SK-N-SH treated with all-trans-retinoic acid at 6 μM for 48 hours (cell line): ENCODE data around the gene CHRNA4.

ENCODE experiments used
- ATAC-seq: fragments of 200-7000 bp; cut with Tn5 transposase; 3 replicates; pipeline ENCODE4 v1.9.1; 2020; ENCODE audit warnings: mild to moderate bottlenecking, moderate library complexity
- ARNTL ChIP-seq: fragments of 450-650 bp; formaldehyde crosslinking; IDR thresholded peaks from 2 replicates; pipeline ENCODE4 v1.5.0; 2020; ENCODE audit warnings: low read depth, mild to moderate bottlenecking, moderate library complexity, borderline replicate concordance
- BACH2 ChIP-seq: fragments of 250-450 bp; sonication (Bioruptor Pico); IDR thresholded peaks from 2 replicates; pipeline ENCODE4 v1.9.0; 2021; ENCODE audit warnings: mild to moderate bottlenecking, borderline replicate concordance
- CSRNP3 ChIP-seq: fragments of 250-450 bp; sonication (Bioruptor Pico); IDR thresholded peaks from 2 replicates; pipeline ENCODE4 v1.5.1; 2021; ENCODE audit warnings: mild to moderate bottlenecking, moderate library complexity
- ESRRG ChIP-seq: fragments of 250-450 bp; sonication (Bioruptor Pico); IDR thresholded peaks from 2 replicates; pipeline ENCODE4 v1.6.1; 2021; ENCODE audit warnings: mild to moderate bottlenecking
- GLIS3 ChIP-seq: fragments of 250-450 bp; sonication (Bioruptor Pico); IDR thresholded peaks from 2 replicates; pipeline ENCODE4 v1.5.0; 2020; ENCODE audit warnings: mild to moderate bottlenecking, moderate library complexity
- OSR1 ChIP-seq: fragments of 250-450 bp; sonication (Bioruptor Pico); IDR thresholded peaks from 2 replicates; pipeline ENCODE4 v1.8.0; 2022; ENCODE audit warnings: moderate library complexity, mild to moderate bottlenecking, inconsistent platforms
- PATZ1 ChIP-seq: fragments of 250-450 bp; sonication (Bioruptor Pico); IDR thresholded peaks from 2 replicates; pipeline ENCODE4 v1.8.0; 2020; ENCODE audit warnings: mild to moderate bottlenecking, moderate library complexity, borderline replicate concordance
- POU6F1 ChIP-seq: fragments of 250-450 bp; sonication (Bioruptor Pico); IDR thresholded peaks from 2 replicates; pipeline ENCODE4 v1.8.0; 2021; ENCODE audit warnings: low read depth, mild to moderate bottlenecking, moderate library complexity, borderline replicate concordance
- PPARA ChIP-seq: fragments of 250-450 bp; sonication (Bioruptor Pico); IDR thresholded peaks from 2 replicates; pipeline ENCODE4 v1.5.0; 2020; ENCODE audit warnings: mild to moderate bottlenecking, borderline replicate concordance
- RARB ChIP-seq: fragments of 250-450 bp; sonication (Bioruptor Pico); IDR thresholded peaks from 2 replicates; pipeline ENCODE4 v1.8.0; 2021; ENCODE audit warnings: mild to moderate bottlenecking, moderate library complexity
- SNAI2 ChIP-seq: fragments of 250-450 bp; sonication (Bioruptor Pico); IDR thresholded peaks from 2 replicates; pipeline ENCODE4 v1.5.0; 2020; ENCODE audit warnings: mild to moderate bottlenecking, moderate library complexity
- TCF4 ChIP-seq: fragments of 250-450 bp; sonication (Bioruptor Pico); IDR thresholded peaks from 2 replicates; pipeline ENCODE4 v1.8.0; 2021; ENCODE audit warnings: mild to moderate bottlenecking, moderate library complexity, borderline replicate concordance
- TOX ChIP-seq: fragments of 250-450 bp; sonication (Bioruptor Pico); IDR thresholded peaks from 2 replicates; pipeline ENCODE4 v1.8.0; 2021; ENCODE audit warnings: mild to moderate bottlenecking, moderate library complexity, borderline replicate concordance
- TSHZ2 ChIP-seq: fragments of 250-450 bp; sonication (Bioruptor Pico); IDR thresholded peaks from 2 replicates; pipeline ENCODE4 v1.5.0; 2020; ENCODE audit warnings: mild to moderate bottlenecking, moderate library complexity
- ZC3H10 ChIP-seq: fragments of 250-450 bp; sonication (Bioruptor Pico); IDR thresholded peaks from 2 replicates; pipeline ENCODE4 v1.5.1; 2021; ENCODE audit warnings: mild to moderate bottlenecking, moderate library complexity
- ZFP3 ChIP-seq: fragments of 250-450 bp; sonication (Bioruptor Pico); IDR thresholded peaks from 2 replicates; pipeline ENCODE4 v1.5.0; 2020; ENCODE audit warnings: mild to moderate bottlenecking, moderate library complexity
- ZNF565 ChIP-seq: fragments of 450-650 bp; formaldehyde crosslinking; conservative IDR thresholded peaks from 2 replicates; pipeline ENCODE4 v1.5.0; 2020; ENCODE audit warnings: low read depth, mild to moderate bottlenecking, moderate library complexity
- ZNF70 ChIP-seq: fragments of 450-650 bp; formaldehyde crosslinking; IDR thresholded peaks from 2 replicates; pipeline ENCODE4 v1.5.0; 2020; ENCODE audit warnings: mild to moderate bottlenecking, moderate library complexity
- ZNF8 ChIP-seq: fragments of 450-650 bp; formaldehyde crosslinking; IDR thresholded peaks from 2 replicates; pipeline ENCODE4 v1.5.0; 2020; ENCODE audit warnings: mild to moderate bottlenecking, moderate library complexity

The CHRNA4 gene

GRCh38 chr20:63345328-63346100 lies 15.6 kb downstream of the CHRNA4 start (continued):
- TF ChIP-seq POU6F1 (CRISPR knock-in tag): no peak
- TF ChIP-seq ARNTL (CRISPR knock-in tag): no peak
- TF ChIP-seq OSR1 (CRISPR knock-in tag): no peak

- no peak for ATAC-seq
Measured at GRCh38 chr20:63344616-63345327, 16.4 kb downstream of the CHRNA4 start.

GRCh38 chr20:63343460-63344445 lies 17.4 kb downstream of the CHRNA4 start:
- no peak for ATAC-seq
- no peak for TF ChIP-seq PPARA (CRISPR knock-in tag)
- TF ChIP-seq BACH2 (CRISPR knock-in tag): no peak
- no peak for TF ChIP-seq CSRNP3
- TF ChIP-seq ZNF565: no peak
- no peak for TF ChIP-seq POU6F1 (CRISPR knock-in tag)
- no peak for TF ChIP-seq RARB (CRISPR knock-in tag)
- TF ChIP-seq ESRRG (CRISPR knock-in tag): no peak
- no peak for TF ChIP-seq ZFP3 (CRISPR knock-in tag)
- no peak for TF ChIP-seq SNAI2
- no peak for TF ChIP-seq GLIS3 (CRISPR knock-in tag)
- TF ChIP-seq PATZ1 (CRISPR knock-in tag): no peak

More at GRCh38 chr20:63344616-63345327, 16.4 kb downstream of the CHRNA4 start:
- TF ChIP-seq TOX (CRISPR knock-in tag) (no peak), ZNF70 (CRISPR knock-in tag) (no peak), RARB (CRISPR knock-in tag) (no peak), ESRRG (CRISPR knock-in tag) (no peak), ZFP3 (CRISPR knock-in tag) (no peak), SNAI2 (no peak), TCF4 (CRISPR knock-in tag) (no peak), ZC3H10 (CRISPR knock-in tag) (no peak), GLIS3 (CRISPR knock-in tag) (no peak), BACH2 (CRISPR knock-in tag) (no peak), ZNF8 (CRISPR knock-in tag) (no peak), TSHZ2 (CRISPR knock-in tag) (no peak), CSRNP3 (no peak)
